ENCODE results near the gene ENTPD2.
"Not testable (repeated sequence)": the region's sequence is repeated elsewhere in the genome, so short reads cannot be mapped to it uniquely, and the experiment has no call there.

Gene ENTPD2

DNA sequence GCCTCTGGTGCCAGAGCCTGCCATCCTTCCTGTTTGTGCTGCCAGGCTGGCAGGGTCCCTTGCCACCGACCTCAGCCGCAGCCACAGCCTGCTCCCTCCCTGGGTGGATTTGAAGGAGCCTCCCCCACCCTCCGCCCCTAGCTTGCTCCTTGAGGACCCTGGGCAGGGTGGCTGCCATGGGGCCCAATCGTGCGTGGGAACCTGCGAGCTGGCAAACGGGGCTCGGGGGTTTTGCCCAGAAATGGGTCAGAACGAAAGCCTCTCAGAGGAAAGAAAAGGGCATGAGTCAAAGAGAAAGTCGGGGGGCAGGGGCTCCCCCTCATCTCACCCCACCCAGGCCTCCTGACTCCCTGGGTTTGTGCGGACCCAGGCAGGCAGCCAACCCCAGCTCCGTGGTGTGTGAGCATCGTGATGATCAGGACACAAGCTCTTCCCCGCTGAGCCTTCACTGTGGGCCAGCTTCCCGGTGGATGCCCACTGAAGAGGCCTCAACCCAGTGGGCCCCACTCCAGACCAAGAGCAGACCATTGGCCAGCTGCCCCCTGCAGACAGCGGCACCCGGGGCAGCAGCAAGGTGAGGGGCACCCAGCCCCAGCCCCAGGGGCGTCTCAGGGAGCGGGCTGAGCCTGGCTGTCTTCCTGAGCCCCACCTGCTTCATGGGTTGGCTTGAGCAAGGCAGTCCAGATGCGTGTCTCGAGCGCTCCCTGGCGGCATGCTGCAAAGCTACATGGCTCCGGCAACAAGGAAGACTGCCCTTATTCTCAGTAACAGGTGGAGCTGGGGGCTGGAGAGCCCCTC, 19.0 kb downstream of the ENTPD2 start:
- no peak overlapping the region for H3K4me3 ChIP-seq (ENCODE audit: low read length)
- no peak for DNase-seq (ENCODE audit: low read depth)
- TF ChIP-seq CTCF (conservative IDR thresholded peaks at IDR 0.05; ENCODE audit: low read depth, low read length), result peak; percentile 94

- no peak for TF ChIP-seq CTCF (conservative IDR thresholded peaks at IDR 0.05; ENCODE audit: low read depth, low read length)
- DNase-seq (ENCODE audit: low read depth), result no peak
- H3K4me3 ChIP-seq (ENCODE audit: low read length), result no peak overlapping the region
Measured at GRCh38 chr9:137034039-137034708, 19.7 kb downstream of the ENTPD2 start.

DNA sequence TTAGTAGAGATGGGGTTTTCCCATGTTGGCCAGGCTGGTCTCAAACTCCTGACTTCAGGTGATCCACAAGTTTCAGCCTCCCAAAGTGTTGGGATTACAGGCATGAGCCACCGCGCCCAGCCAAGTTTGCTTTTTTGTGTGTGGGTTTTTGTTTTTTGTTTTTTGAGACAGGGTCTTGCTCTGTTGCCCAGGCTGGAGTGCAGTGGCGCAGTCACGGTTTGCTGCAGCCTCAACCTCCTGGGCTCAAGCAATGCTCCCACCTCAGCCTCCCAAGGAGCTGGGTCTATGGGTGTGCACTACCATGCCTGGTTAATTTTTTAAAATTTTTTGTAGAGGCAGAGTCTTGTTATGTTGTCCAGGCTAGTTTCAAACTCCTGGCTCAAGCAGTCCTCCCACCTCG, 20.4 kb downstream of the ENTPD2 start:
- not testable (repeated sequence) for H3K4me3 ChIP-seq (ENCODE audit: low read length)

GRCh38 chr9:137032858-137033257, 21.0 kb downstream of the ENTPD2 start:
- TF ChIP-seq CTCF (conservative IDR thresholded peaks at IDR 0.05; ENCODE audit: low read depth, low read length), result no peak
- no peak for DNase-seq (ENCODE audit: low read depth)
- no peak overlapping the region for H3K4me3 ChIP-seq (ENCODE audit: low read length)

More for the DNA sequence above, 20.4 kb downstream of the ENTPD2 start:
- DNase-seq (ENCODE audit: low read depth), result not testable (repeated sequence)

- DNase-seq (ENCODE audit: low read depth), result no peak
- no peak within 1 kb of the TSS for H3K4me3 ChIP-seq (ENCODE audit: low read length)
- no peak for TF ChIP-seq CTCF (conservative IDR thresholded peaks at IDR 0.05; ENCODE audit: low read depth, low read length)
Measured at GRCh38 chr9:137031904-137032640, 21.8 kb downstream of the ENTPD2 start, which contains the start of gene FUT7. FUT7 (minus strand) TSS chr9:137032088; CDS start chr9:137031991, 97 bp downstream.

- no peak for DNase-seq (ENCODE audit: low read depth)
- TF ChIP-seq CTCF (conservative IDR thresholded peaks at IDR 0.05; ENCODE audit: low read depth, low read length), result no peak
- no peak overlapping the region for H3K4me3 ChIP-seq (ENCODE audit: low read length)
Measured at GRCh38 chr9:137030538-137031527, 23.0 kb downstream of the ENTPD2 start.
